HG03521 (cell line): Measurements from ENCODE around the gene MKNK2.
A peak's percentile ranks its signal among the peaks of the same experiment; 100 is the strongest.

Experiments used
- ATAC-seq: cut with Tn5 transposase; IDR thresholded peaks from one replicate; pipeline ENCODE4 v1.9.1; 2021; ENCODE audit warnings: mild to moderate bottlenecking, moderate library complexity; ENCODE audit not compliant: unreplicated experiment

The MKNK2 gene

GRCh38 chr19:2058570-2059421 is 7.8 kb upstream of the MKNK2 start:
- ATAC-seq = no peak

- no peak for ATAC-seq
Measured at GRCh38 chr19:2057484-2058469, 6.7 kb upstream of the MKNK2 start.

- no peak for ATAC-seq
Measured at GRCh38 chr19:2056837-2057192, 5.8 kb upstream of the MKNK2 start.

GRCh38 chr19:2055931-2056836 is 5.1 kb upstream of the MKNK2 start:
- ATAC-seq = no peak

- no peak for ATAC-seq
Measured at GRCh38 chr19:2054763-2055162, 3.7 kb upstream of the MKNK2 start.

GRCh38 chr19:2053601-2054389 is 2.8 kb upstream of the MKNK2 start:
- no peak for ATAC-seq

- no peak for ATAC-seq
Measured at GRCh38 chr19:2051773-2052704, 995 bp upstream of the MKNK2 start.

GRCh38 chr19:2050349-2050990 is 574 bp downstream of the MKNK2 start:
- peak; percentile 5 for ATAC-seq

GRCh38 chr19:2049741-2050348 is 1.2 kb downstream of the MKNK2 start:
- ATAC-seq = peak; percentile 5

- no peak for ATAC-seq
Measured at GRCh38 chr19:2048959-2049740, 1.9 kb downstream of the MKNK2 start.

- ATAC-seq = no peak
Measured at GRCh38 chr19:2048104-2048958, 2.7 kb downstream of the MKNK2 start.

GRCh38 chr19:2047449-2048103 is 3.5 kb downstream of the MKNK2 start:
- no peak for ATAC-seq

- no peak for ATAC-seq
Measured at GRCh38 chr19:2047076-2047448, 4.0 kb downstream of the MKNK2 start.

- no peak for ATAC-seq
Measured at GRCh38 chr19:2046046-2046907, 4.8 kb downstream of the MKNK2 start.

GRCh38 chr19:2045501-2046045 is 5.5 kb downstream of the MKNK2 start:
- ATAC-seq = no peak
